SK-N-SH (cell line): ENCODE data around the gene DNPH1. TPM values are rescaled to one million over a fixed set of nuclear protein-coding genes. Genes with fewer than 3 reads are reported as not detected.

Experiments used
- CTCF ChIA-PET: fragments of 300-600, 350-600 bp; formaldehyde crosslinking; extraction: SDS; loops from one replicate; lab custom pipeline; 2021; lab: Yijun Ruan, JAX
- POLR2A ChIA-PET: fragments of 350-600 bp; sonication (Branson Sonifier 250); formaldehyde crosslinking; extraction: SDS; loops from one replicate; lab custom pipeline; 2020; ENCODE audit warnings: antibody characterized with exemption, inconsistent platforms; lab: Yijun Ruan, JAX
- DNase-seq: peaks from one replicate; pipeline ENCODE4 v3.0.0; 2012
- H2AFZ ChIP-seq: fragments of 200-600 bp; sonication (generic); 2 replicates; pipeline ENCODE4 v1.8.1; 2016; ENCODE audit warnings: antibody characterized with exemption, mild to moderate bottlenecking, low read depth
- H3F3A ChIP-seq: fragments of 200-600 bp; sonication (generic); replicated peaks from 2 replicates; pipeline ENCODE3; 2016; ENCODE audit warnings: antibody characterized with exemption, mild to moderate bottlenecking; ENCODE audit not compliant: insufficient read depth
- H3K27ac ChIP-seq, 2 experiments: fragments of 200-500 bp in 1 of 2; fragments of 200-600 bp in 1 of 2; sonication (Bioruptor generic) in 1 of 2; sonication (generic), shearing (Covaris generic) in 1 of 2; 2 replicates each; pipeline versions ENCODE4 v1.5.1 to v1.6.1; 2014 to 2016; ENCODE audit warnings: low read depth in 2 of 2, inconsistent platforms in 1 of 2, low read length in 1 of 2, mild to moderate bottlenecking in 1 of 2, mixed read lengths in 1 of 2
- H3K27me3 ChIP-seq: fragments of 200-600 bp; sonication (generic), shearing (Covaris generic); 2 replicates; pipeline ENCODE4 v1.6.1; 2016; ENCODE audit warnings: mixed run types; ENCODE audit not compliant: insufficient read depth
- H3K36me3 ChIP-seq, 2 experiments: fragments of 200-500 bp in 1 of 2; fragments of 200-600 bp in 1 of 2; sonication (Bioruptor generic) in 1 of 2; sonication (generic) in 1 of 2; replicated peaks in 1 of 2; 2 replicates each; pipeline versions ENCODE3 to v1.5.1; 2014 to 2016; ENCODE audit warnings: low read length in 1 of 2, mild to moderate bottlenecking in 1 of 2; ENCODE audit not compliant: insufficient read depth in 2 of 2, control insufficient read depth in 1 of 2
- H3K4me1 ChIP-seq, 2 experiments: fragments of 200-500 bp in 1 of 2; fragments of 200-600 bp in 1 of 2; sonication (Bioruptor generic) in 1 of 2; sonication (generic), shearing (Covaris generic) in 1 of 2; 2 replicates each; pipeline versions ENCODE4 v1.5.1 to v1.6.1; 2014 to 2016; ENCODE audit warnings: low read depth in 1 of 2, low read length in 1 of 2, mixed run types in 1 of 2; ENCODE audit not compliant: insufficient read depth in 2 of 2, control insufficient read depth in 1 of 2
- H3K4me2 ChIP-seq: fragments of 200-600 bp; sonication (generic), shearing (Covaris generic); 2 replicates; pipeline ENCODE4 v1.6.1; 2017; ENCODE audit warnings: mixed run types
- H3K4me3 ChIP-seq, 2 experiments: fragments of 200-500 bp in 1 of 2; fragments of 200-600 bp in 1 of 2; sonication (Bioruptor generic) in 1 of 2; sonication (generic), shearing (Covaris generic) in 1 of 2; 2 replicates each; pipeline versions ENCODE4 v1.5.1 to v1.8.1; 2014 to 2016; ENCODE audit warnings: low read depth in 2 of 2, inconsistent platforms in 1 of 2, low read length in 1 of 2, mild to moderate bottlenecking in 1 of 2, mixed read lengths in 1 of 2, moderate library complexity in 1 of 2
- H3K79me2 ChIP-seq: fragments of 200-600 bp; sonication (generic); 2 replicates; pipeline ENCODE4 v1.8.1; 2017; ENCODE audit warnings: mild to moderate bottlenecking; ENCODE audit not compliant: insufficient read depth
- H3K9ac ChIP-seq: fragments of 200-600 bp; sonication (generic); 2 replicates; pipeline ENCODE4 v1.6.1; 2017; ENCODE audit warnings: mixed run types
- H3K9me2 ChIP-seq: fragments of 200-600 bp; sonication (generic); 2 replicates; pipeline ENCODE4 v1.6.1; 2017; ENCODE audit warnings: mixed run types
- H3K9me3 ChIP-seq: fragments of 200-600 bp; sonication (generic); 2 replicates; pipeline ENCODE4 v1.6.1; 2017; ENCODE audit warnings: mixed run types, mild to moderate bottlenecking, moderate library complexity
- H4K20me1 ChIP-seq: fragments of 200-600 bp; sonication (generic); 2 replicates; pipeline ENCODE4 v1.6.1; 2017; ENCODE audit warnings: mild to moderate bottlenecking, mixed run types; ENCODE audit not compliant: insufficient read depth
- CHD2 ChIP-seq: fragments of 150-350 bp; IDR thresholded peaks from 2 replicates; pipeline ENCODE4 v1.6.1; 2018; ENCODE audit warnings: low read length; ENCODE audit not compliant: partially characterized antibody
- CTCF ChIP-seq: fragments of 200-600 bp; sonication (generic); IDR thresholded peaks from 2 replicates; pipeline ENCODE4 v1.6.1; 2017; ENCODE audit warnings: antibody characterized with exemption, mild to moderate bottlenecking, moderate library complexity
- EZH2phosphoT487 ChIP-seq: fragments of 200-600 bp; sonication (generic); IDR thresholded peaks from 2 replicates; pipeline ENCODE4 v1.6.1; 2017; ENCODE audit warnings: low read depth, mixed run types, mild to moderate bottlenecking, antibody characterized with exemption, moderate library complexity, borderline replicate concordance
- FOSL2 ChIP-seq: IDR thresholded peaks from 2 replicates; pipeline ENCODE4 v1.4.0; 2012; ENCODE audit warnings: low read depth, mild to moderate bottlenecking, moderate library complexity, borderline replicate concordance
- FOXM1 ChIP-seq: IDR thresholded peaks from 2 replicates; pipeline ENCODE4 v1.4.0; 2012; ENCODE audit warnings: low read depth, mild to moderate bottlenecking
- MEF2A ChIP-seq: IDR thresholded peaks from 2 replicates; pipeline ENCODE4 v1.4.0; 2012; ENCODE audit warnings: low read depth, borderline replicate concordance
- NRF1 ChIP-seq: IDR thresholded peaks from 2 replicates; pipeline ENCODE4 v1.6.1; 2012; ENCODE audit warnings: low read depth, mild to moderate bottlenecking, low read length
- PBX3 ChIP-seq: IDR thresholded peaks from 2 replicates; pipeline ENCODE4; 2012
- POLR2AphosphoS5 ChIP-seq: IDR thresholded peaks from 2 replicates; pipeline ENCODE4 v1.6.1; 2012; ENCODE audit warnings: low read depth, low read length
- RAD21 ChIP-seq: IDR thresholded peaks from 2 replicates; pipeline ENCODE4 v1.6.1; 2012; ENCODE audit warnings: mild to moderate bottlenecking, low read length
- RCOR1 ChIP-seq: fragments of 150-350 bp; IDR thresholded peaks from 2 replicates; pipeline ENCODE4 v1.6.1; 2017; ENCODE audit warnings: antibody characterized with exemption, low read length
- REST ChIP-seq: IDR thresholded peaks from 2 replicates; pipeline ENCODE4 v1.6.1; 2012; ENCODE audit warnings: mild to moderate bottlenecking, low read depth, low read length, moderate library complexity
- SMC3 ChIP-seq: IDR thresholded peaks from 2 replicates; pipeline ENCODE4 v1.6.1; 2012; ENCODE audit warnings: low read depth, low read length, improper control_type of control experiment
- USF1 ChIP-seq: IDR thresholded peaks from 2 replicates; pipeline ENCODE4 v1.4.0; 2012; ENCODE audit warnings: low read depth, borderline replicate concordance
- YY1 ChIP-seq: IDR thresholded peaks from 2 replicates; pipeline ENCODE4 v1.4.0; 2012; ENCODE audit warnings: low read depth, mild to moderate bottlenecking
- WGBS: methylation state at CpG from one replicate; pipeline ENCODE4 v1.1.6; 2017; ENCODE audit warnings: low lambda C conversion rate; 5-methylcytosine and 5-hydroxymethylcytosine counted together
- polyA plus RNA-seq, 3 experiments: library from polyadenylated mRNA; depleted of rRNA; stranded (reverse); fragments of >200 nt; gene quantifications; 2 replicates each; pipeline ENCODE4 v1.2.3, GENCODE V29; 2012

The DNPH1 gene
- polyA plus RNA-seq, 1 of the 3 experiments (the other 2 are of a cell fraction), result 287 TPM

GRCh38 chr6:43217351-43217750 is 11.9 kb downstream of the DNPH1 start:
- Histone ChIP-seq H3K4me2 (no peak overlapping the region), H3K27ac (no peak overlapping the region), H3K9me2 (no peaks in the 10 kb centered on the region), H3K4me3 (no peak overlapping the region), H2AFZ (no peak overlapping the region), H3K79me2 (no peaks in the 10 kb centered on the region), H3F3A (peaks cover 2% of the 10 kb centered on the region), H3K4me1 (peaks cover 0 to 5% of the 10 kb centered on the region in 2 experiments; a peak in 1 of 4 replicates), H4K20me1 (no peaks in the 10 kb centered on the region), H3K36me3 (peaks cover 7 to 49% of the 10 kb centered on the region in 2 experiments), H3K9me3 (no peaks in the 10 kb centered on the region), H3K27me3 (no peaks in the 10 kb centered on the region), H3K9ac (no peak overlapping the region)
- TF ChIP-seq FOSL2 (no peak), CTCF (no peak)
- DNase-seq, result no peak
- ChIA-PET POLR2A (no interaction called here), CTCF (interaction anchor here (2.0 kb wide), 1 partner anchor 12 kb away, joined by 11 read pairs; the partner anchor contains the start of gene DNPH1)
- 99% methylated on average over 5 of the region's 5 CpGs for WGBS

- Histone ChIP-seq H3K79me2 (no peaks in the 10 kb centered on the region), H3K9me2 (no peaks in the 10 kb centered on the region), H3K27me3 (no peaks in the 10 kb centered on the region), H4K20me1 (no peaks in the 10 kb centered on the region), H3F3A (peaks cover 2% of the 10 kb centered on the region), H3K9ac (no peak overlapping the region), H2AFZ (no peak overlapping the region), H3K4me1 (peaks cover 0 to under 1% of the 10 kb centered on the region in 2 experiments; a peak in 1 of 4 replicates), H3K4me3 (no peak overlapping the region), H3K36me3 (peaks cover 10 to 48% of the 10 kb centered on the region in 2 experiments), H3K4me2 (no peak overlapping the region), H3K9me3 (no peaks in the 10 kb centered on the region), H3K27ac (no peak overlapping the region)
- CTCF ChIA-PET, result interaction anchor here (1.3 kb wide), 1 partner anchor 13 kb away, joined by 9 read pairs; the partner anchor contains the start of gene DNPH1
- POLR2A ChIA-PET, result no interaction called here
- DNase-seq, result no peak
- TF ChIP-seq FOXM1 (no peak), RCOR1 (no peak), USF1 (no peak), YY1 (no peak), POLR2AphosphoS5 (no peak), PBX3 (no peak), SMC3 (no peak), EZH2phosphoT487 (no peak), REST (no peak), NRF1 (no peak), MEF2A (no peak), CHD2 (no peak), RAD21 (no peak)
- WGBS, result 93% methylated on average over 3 of the region's 12 CpGs
These were observed 13.1 kb downstream of the DNPH1 start for GRCh38 chr6:43216200-43216599.
